Inflammatory macrophage treated with lipopolysaccharide for 4 hours (primary cell): ENCODE data around the gene SBF1.

Experiments
- DNase-seq: peaks from one replicate; pipeline ENCODE4 v3.0.0-alpha.2; 2020

SBF1 gene

DNA sequence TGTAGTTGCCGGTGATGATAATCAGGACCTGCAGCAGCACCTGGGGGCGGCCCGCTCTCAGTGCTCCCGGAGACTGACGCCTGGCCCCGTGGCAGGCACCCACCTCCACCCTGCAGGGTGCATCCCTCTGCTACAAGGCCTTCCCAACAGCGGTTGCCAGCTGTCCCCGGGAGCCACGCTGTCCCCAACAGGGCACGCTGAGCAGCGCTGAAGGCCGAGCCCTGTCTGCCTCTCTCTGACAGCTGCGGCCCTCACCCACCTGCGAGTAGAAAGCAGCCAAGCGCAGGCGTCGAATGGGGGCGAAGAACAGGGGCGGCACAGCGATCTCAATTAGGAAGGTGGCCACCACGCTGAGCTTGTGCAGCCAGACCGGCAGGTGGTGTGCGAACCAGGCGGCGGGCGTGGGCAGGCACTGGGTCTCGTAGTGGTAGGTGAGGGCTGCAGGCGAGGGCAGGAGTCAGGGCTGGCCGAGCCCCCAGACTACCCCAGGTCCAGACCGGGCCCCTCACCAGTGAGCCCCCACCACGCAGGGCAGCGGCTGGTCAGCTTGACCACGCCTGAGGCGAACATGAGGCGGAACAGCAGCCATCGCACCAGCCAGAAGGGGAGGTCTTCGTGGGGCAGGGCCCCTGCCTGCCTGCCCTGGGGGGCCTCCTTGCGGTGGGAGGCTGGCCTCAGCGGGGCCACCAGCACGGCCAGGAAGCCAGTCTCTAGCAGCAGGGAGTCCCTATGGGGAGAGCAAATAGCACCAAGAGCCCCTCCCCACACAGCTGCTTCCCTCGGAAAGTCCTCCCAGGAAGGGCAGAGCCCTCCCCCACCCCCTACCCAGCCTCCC, 31.2 kb upstream of the SBF1 start:
- no peak for DNase-seq

DNA sequence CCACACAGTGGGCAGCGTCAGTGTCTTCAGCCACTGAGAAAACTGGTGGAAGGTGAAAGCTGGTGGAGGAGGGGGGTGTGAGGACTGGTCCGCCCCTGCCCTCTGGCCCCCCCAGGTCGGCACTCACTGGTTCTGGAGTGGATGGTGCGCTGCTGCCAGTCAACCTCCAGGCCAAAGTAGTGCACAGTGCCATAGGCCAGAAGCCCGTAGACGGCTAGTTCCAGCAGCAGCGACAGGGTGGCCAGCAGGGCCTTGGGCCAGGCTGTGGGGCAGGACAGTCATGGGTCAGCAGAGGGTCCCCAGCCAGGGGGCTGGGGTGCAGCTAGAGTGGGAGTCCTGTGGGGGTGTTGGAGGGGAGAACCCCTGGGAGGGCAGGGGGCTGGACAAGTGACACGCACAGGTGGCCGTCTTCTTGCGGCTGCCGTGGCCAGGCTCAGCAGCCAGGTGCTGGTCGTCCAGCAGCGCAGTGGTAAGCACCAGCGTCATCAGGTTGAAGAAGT, 30.5 kb upstream of the SBF1 start:
- no peak for DNase-seq

DNA sequence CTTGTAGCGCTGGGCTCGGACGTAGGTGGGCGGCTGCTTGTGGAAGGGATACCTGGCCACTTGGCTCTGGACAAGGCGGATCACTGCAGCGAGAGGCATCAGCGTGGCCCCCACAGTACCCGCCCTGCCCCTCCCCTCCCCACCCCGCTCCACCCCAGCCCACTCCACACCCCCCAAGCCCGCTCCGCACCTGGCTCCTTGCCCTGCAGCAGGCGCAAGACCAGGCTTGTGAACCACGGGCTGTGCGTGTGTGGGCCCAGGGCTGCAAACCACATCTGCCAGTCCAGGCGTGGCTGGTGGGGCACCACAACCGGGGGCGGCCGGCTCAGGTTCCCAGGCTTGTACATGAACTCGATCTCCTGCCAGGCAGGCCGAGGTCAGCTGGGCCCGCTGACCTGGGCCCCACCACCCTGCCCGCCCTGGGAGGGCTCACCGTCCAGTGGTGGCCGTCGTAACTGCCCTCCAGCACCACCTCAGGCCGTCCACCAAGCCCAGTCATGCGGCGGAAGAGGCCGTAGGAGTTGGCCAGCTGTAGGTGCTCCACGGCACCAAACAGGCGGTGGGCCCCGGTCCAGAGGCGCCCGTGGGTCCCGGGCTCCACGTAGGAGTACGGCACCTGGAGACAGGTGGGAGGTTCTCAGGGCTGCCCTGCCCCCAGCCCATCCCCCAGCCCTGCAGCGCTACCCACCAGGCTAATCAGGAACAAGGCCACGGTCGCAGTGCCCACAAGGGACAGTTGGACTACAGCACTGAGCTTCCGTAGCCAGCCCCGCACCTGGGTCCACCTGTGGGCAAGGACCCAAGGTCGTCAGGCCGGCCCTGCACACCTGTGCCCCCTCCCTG, 29.8 kb upstream of the SBF1 start:
- no peak for DNase-seq

DNA sequence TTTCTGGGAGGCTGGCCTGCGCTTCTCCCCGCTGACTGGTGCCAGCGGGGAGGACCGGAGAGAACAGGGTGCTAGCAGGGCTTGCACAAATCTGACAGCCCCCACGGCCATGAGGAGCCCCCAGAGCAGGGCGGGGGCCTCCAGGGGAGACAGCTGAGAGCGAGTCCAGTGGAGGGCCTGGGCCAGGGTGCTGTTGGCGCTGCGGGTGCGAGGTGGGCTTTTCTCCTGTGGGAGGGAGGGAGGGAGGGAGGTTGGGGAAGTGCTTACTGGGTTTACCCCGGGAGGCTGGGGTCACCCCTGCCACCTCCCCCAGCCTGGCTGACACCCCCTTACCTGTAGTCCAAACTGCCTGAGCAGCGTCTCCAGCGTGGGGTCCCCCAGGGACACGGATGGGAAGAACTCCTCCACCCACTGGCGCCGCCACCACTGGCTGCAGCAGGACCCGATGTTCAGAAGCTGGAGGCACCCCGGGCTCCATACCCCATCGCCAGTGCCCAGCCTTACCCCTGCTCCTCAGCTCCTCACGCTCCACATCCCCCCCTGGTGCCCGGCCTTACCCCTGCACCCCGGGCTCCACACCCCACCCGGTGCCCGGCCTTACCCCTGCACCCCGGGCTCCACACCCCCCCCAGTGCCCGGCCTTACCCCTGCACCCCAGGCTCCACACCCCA, 28.8 kb upstream of the SBF1 start:
- DNase-seq, result no peak

DNA sequence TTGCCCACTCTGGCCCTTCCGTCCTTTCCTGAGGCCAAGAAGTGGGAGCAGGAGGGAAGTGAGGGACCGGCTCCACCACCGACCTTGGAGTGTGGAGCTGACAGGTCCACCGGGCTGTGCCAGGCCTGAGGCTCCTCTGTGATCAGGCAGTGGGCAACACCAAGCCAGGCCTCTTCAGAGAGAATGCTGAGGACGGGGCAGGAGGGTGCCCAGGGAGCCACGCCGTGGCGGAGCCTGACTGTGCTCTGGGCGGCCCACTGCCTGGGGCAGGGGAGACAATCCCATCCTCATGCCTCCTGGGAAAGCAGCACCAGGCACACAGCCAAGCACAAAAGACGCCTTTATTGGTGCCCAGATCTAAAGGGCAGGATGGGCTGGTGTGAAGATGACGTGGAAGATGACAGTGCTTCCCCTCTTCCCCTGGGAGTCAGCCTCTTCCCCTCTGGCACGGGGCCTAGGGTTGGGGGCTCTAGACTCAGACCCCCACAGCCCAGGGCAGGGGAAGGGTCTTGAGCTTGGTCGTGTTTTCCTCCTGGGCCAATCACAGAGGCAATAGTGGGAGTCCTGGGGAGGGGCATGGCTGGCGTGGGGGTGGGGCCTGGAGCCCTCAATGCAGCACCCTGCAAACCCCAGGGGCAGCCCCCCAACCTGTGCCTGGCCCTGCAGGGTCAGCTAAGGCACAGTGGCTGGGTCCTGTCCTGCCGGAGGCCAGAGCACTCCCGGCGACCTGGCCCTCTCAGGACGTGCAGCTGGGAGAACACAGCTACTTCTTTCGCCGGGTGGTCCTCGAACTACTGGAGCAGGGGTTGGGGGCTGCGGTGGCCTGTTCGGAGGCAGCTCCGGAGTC, 28.0 kb upstream of the SBF1 start:
- DNase-seq, result no peak

DNA sequence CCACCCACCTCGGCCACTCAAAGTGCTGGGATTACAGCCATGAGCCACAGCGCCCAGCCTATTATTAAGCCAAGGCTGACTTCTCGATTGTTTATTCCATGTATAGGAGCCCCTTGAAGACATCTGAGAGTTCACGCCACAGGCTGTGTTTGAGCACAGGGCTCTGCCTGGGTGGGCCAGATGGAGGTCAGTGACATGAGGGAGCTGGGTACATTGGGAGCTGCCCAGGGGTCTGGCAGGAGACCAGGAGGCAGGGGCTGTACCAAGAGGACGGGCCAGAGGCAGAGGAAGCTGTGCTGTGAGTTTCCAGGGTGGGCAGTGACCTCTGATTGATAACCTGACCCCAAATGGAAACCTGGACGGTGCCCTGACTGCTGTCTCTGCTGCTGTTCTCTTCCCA, 27.3 kb upstream of the SBF1 start:
- no peak for DNase-seq

DNA sequence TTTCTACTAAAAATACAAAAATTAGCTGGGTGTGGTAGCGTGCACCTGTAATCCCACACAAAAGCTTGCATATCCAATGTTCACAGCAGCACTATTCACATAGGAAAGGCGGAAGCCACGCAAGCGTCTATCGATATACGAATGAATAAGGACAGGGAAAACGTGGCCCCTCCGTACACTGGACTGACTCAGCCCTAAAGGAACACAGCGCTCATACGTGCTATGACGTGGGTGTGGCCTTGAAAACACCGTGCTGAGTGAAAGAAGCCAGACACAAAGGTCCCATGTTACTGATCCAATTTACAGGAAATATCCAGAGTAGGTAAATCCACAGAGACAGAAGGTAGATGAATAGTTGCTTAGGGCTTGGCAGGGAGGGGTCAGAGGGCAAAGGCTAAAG, 25.6 kb upstream of the SBF1 start:
- DNase-seq, result no peak

DNA sequence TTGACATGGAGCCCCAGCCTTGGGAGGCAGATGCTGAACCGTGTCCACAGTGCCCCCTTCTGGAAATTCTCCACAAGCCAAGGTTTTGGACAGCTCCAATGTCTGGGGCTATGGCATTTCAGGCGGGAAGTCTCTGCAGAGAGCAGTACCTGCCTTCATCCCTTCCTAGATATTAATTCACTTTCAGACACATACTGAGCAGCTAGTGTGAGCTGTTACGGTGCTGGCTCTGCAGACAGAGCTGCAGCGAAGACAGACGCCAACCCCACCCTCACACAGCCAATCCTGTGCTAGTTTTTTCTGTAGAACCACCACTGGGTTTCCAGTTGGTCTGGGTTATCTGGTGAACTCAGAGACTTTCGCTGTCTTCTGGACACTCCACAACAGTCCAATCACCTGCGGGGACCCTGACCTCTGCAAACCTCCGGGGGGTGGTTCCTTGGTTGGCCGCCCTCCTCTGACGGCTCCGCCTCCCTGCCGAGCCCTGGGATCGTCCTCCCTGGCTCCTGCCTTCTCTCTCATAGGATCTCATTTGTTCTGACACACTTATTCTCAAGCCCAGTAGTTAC, 23.6 kb upstream of the SBF1 start:
- DNase-seq, result peak; percentile 69

DNA sequence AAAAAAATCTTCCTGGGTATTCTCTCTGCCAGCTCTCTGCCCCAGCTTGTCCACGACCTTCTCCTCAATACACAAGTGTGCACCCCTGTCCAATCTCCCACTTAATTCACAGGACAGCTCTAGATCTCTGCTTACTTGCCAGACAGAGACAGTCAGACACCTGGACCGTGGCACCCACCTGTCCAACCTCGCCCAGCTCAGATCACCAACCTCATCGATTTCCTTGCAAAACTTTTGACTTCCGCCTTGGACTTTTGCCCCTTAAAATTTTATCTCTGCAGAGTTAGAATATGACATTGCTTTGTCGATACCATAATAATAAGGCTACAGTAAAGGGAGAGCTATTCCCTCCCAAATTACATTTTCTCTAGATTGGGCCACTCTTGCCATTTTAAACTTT, 22.3 kb upstream of the SBF1 start:
- DNase-seq, result no peak

DNA sequence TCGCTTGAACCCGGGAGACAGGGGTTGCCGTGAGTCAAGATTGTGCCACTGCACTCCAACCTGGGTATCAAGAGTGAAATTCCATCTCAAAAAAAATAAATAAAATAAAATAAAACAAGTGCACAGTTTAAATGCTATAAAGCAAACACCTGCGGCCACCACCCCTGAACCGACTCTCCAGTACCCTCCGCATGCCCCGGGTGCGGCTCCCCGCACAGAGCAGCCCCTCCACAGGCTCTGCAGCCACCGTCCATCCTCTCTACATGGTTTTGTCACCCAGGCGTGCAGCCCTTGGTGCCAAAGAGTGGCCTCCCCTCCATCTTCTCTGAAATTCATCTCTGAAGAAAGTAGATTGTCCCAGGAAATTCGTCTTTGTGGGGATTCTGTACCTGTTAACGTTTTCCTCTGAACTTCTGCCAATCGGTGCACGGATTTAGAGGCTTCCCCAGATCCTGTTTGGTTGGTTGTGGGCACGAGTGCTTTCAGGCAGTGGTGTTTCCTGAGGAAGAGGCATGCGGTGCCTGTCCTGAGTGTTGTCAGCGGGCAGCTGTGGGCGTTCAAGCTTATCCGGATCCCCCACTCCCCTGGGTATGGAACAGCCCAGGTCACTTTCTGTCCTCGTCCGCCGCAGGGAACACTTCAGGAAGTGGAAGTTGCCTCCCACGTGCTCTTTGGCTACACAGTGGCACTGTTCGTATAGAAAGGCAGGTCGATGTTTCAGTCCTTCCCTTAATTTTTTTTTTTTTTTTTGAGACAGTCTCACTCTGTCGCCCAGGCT, 15.9 kb upstream of the SBF1 start:
- DNase-seq, result peak; percentile 74

DNA sequence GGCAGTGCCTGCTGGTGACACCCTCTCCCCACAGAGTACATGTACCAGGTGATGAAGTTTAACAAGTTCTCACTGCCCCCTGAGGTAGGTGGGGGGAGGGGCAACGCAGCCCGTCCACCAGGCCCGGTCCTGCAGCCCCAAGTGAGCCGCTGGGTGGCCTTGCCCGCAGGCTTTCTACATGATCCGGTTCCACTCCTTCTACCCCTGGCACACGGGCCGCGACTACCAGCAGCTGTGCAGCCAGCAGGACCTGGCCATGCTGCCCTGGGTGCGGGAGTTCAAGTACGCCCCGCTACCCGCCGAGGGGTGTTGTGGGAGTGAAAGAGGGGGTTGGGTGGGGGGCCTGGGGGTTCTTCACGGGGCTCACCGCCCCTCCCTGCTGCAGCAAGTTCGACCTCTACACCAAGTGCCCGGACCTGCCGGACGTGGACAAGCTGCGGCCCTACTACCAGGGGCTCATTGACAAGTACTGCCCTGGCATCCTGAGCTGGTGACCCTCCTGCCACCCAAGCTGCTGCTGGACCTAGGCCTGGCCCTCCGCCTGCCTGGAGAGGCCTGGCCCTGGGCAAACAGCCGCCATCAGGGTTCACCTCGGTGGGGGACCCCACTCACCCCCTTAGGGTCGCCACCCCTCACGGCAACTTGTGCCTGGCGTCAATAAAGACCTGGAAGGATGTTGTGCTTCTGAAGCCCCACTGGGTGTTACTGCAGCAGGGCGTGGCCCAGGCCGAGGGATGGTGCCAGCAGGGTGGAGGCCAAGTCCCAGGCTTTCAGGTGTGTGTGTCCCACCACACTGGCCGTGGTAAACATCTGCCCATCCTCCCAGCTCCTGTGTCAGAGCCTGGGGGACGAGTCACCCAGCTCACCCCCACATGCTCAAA, 14.8 kb upstream of the SBF1 start:
- no peak for DNase-seq

DNA sequence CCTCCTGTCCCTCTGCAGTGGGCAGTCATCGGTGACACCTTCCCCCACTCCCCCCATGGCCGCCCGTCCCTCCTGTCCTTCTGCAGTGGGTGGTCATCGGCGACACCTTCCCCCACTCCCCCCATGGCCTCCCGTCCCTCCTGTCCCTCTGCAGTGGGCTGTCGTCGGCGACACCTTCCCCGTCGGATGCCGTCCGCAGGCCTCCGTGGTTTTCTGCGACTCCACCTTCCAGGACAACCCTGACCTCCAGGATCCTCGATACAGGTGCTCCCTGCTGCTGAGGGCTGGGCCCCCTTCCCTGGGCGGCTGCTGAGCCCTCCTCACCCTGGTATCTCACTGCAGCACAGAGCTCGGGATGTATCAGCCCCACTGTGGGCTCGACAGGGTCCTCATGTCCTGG, 14.1 kb upstream of the SBF1 start:
- DNase-seq, result no peak

DNA sequence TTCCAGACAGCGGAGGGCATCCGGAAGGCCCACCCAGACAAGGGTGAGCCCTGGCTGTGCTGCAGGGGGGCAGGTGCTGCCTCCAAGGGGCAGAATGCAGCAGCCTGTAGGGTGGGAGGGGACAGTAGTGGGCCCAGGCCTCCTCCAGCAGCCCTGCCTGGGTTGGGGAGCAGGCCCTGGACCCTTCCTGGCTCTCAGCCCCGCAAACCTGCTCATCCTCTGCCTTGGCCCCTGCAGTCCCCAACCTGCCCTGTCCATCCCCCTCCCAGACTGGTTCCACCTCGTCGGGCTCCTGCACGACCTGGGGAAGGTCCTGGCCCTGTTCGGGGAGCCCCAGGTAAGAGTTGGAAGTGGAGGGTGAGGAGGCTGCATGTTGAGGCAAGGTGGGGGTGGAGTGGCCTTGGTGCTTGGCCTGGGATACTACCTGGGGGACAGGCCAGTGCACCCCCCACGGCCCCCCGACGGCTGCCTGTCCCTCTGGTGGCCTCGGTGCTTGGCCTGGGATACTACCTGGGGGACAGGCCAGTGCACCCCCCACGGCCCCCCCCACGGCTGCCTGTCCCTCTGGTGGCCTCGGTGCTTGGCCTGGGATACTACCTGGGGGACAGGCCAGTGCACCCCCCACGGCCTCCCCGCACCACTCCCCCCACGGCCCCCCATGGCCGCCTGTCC, 13.3 kb upstream of the SBF1 start:
- no peak for DNase-seq

DNA sequence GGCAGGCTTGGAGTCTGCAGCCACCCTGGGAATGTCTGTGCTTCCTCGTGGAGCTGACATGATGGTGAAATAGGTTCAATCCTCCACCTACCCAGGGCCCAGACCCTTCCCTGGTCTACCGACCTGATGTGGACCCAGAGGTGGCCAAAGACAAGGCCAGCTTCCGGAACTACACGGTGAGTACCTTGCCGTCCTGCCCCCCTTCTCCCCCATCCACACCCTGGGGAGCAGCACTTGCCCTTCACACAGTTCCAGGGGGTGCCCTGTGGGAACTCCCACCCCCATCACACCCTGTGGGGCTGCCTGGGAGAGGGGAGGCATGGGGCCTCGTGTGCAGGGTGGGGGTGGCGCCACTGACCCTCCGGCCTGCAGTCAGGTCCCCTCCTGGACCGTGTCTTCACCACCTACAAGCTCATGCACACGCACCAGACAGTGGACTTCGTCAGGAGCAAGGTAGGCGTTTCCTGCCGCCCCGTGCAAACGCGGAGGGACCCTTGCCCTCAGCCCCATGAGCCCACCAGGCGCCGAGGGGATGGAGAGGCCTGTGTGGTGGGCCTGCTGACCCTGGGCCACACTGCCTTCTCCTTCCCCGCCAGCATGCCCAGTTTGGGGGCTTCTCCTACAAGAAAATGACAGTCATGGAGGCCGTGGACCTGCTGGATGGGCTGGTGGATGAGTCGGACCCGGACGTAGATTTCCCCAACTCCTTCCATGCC, 12.6 kb upstream of the SBF1 start:
- DNase-seq, result no peak

DNA sequence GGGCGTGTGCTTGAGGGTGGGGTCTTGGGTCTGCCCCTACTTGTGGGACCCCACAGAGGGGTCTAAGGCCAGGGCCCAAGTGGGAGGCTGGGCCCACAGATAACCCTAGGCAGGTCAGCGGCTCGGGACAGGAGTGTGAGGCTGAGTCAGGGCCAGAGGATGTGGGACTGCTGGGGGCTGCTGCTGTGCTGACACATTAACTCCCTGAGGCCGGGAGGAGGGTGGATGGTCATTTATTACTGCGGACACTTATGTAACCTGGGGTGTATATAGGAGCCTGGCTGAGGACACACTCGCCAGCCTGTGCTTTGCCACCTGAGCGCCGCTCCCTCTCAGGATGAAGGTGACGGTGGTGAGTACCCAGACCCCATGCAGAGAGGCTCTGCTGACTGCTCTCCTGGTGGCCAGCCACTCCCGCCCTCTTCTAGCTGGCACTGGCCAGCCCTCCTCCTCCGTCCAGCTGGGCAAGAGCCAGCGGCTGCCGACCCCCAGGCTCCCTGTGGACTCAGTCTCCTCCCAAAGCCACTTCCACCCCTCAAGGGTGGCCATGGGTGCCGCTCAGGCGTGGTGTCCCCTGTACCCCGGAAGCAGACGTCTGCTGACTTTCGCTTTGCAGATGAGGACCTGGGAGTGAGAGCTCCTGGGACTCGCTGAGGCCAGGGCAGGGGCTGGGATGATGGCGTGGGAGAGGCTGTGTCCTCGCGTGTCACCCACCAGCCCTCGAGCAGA, 11.9 kb upstream of the SBF1 start, which contains the start of gene MIOX:
TSS of gene MIOX (plus strand) at position 299 of the 729 bp plus-strand sequence. CDS start at position 338, 39 bp downstream.
- DNase-seq, result no peak

DNA sequence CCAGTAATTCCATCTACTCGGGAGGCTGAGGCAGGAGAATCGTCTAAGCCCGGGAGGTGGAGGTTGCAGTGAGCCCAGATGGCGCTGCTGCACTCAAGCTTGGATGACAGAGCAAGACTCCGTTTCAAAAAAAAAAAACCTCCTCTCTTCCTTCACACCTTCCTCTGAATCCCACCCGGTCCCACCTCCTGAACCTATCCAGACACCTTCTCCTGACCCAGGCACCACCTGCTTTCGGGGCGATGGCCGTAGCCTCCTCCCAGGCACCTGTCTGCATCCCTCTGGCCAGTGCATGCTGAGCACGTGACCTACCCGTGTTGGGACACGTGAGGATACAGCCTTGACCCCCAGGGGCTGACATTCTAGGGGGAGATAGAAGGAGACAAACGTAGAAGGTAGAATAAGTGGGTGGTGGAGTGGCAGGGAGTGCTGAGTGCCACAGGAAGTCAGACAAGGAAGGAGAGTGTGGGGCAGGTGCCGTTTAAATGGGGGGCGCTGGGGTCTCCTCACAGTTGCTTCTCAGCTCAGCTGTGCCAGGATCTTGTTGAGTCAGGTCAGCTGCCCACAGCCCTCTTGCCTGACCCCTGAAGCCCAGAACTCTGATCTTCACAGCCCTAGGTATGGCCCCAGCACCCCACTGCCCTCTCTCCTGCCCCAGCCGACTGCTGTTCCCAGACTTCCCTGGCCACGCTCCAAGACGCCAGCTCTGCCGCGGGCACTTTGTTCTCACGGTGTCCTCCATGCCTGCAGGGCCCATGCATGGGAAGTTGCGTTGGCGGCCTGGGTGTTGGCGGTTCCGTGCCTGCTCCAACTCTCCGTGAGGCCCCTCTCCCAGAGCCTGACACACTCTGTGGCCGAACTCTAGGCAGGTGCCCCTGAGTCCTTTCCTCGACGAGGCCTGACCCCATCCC, 10.6 kb upstream of the SBF1 start:
- no peak for DNase-seq
